Neuronal stem cell (in vitro differentiated cells): Measurements from ENCODE around the gene PPM1K.

Experiments used
- DNase-seq: peaks from one replicate; pipeline ENCODE4 v3.0.0-alpha.2; 2013; ENCODE audit warnings: low spot score
- H2AFZ ChIP-seq: one replicate; pipeline ENCODE4 v1.6.1; 2013; ENCODE audit warnings: mild to moderate bottlenecking, low read length, inconsistent platforms
- H2AK5ac ChIP-seq: 2 replicates; pipeline ENCODE4 v1.6.1; 2013; ENCODE audit warnings: low read depth, mild to moderate bottlenecking, inconsistent platforms, low read length, moderate library complexity, mixed read lengths
- H2BK120ac ChIP-seq: 2 replicates; pipeline ENCODE4 v1.6.1; 2013; ENCODE audit warnings: low read depth, mild to moderate bottlenecking, inconsistent platforms, low read length, moderate library complexity, mixed read lengths
- H2BK12ac ChIP-seq: one replicate; pipeline ENCODE4 v1.6.1; 2013; ENCODE audit warnings: low read length, inconsistent platforms
- H2BK15ac ChIP-seq: 2 replicates; pipeline ENCODE4 v1.6.1; 2013; ENCODE audit warnings: mild to moderate bottlenecking, low read length, inconsistent platforms, mixed read lengths
- H2BK5ac ChIP-seq: one replicate; pipeline ENCODE4 v1.6.1; 2013; ENCODE audit warnings: inconsistent platforms, mild to moderate bottlenecking, low read length, moderate library complexity
- H3K14ac ChIP-seq: one replicate; pipeline ENCODE4 v1.6.1; 2013; ENCODE audit warnings: low read length, inconsistent platforms
- H3K18ac ChIP-seq: 2 replicates; pipeline ENCODE4 v1.6.1; 2013; ENCODE audit warnings: low read length, inconsistent platforms
- H3K23ac ChIP-seq: 2 replicates; pipeline ENCODE4 v1.6.1; 2013; ENCODE audit warnings: low read depth, mild to moderate bottlenecking, mixed read lengths, low read length, inconsistent platforms; ENCODE audit not compliant: poor library complexity
- H3K27ac ChIP-seq: replicated peaks from 3 replicates; pipeline ENCODE4 v1.5.1; 2013; ENCODE audit warnings: low read length, inconsistent platforms
- H3K27me3 ChIP-seq, 3 experiments: 2 replicates each; pipeline ENCODE4 v1.6.1; 2013; ENCODE audit warnings: low read length in 3 of 3, mild to moderate bottlenecking in 2 of 3, inconsistent platforms in 1 of 3, low read depth in 1 of 3, mixed read lengths in 1 of 3, moderate library complexity in 1 of 3; ENCODE audit not compliant: control insufficient read depth in 3 of 3, insufficient read depth in 3 of 3
- H3K36me3 ChIP-seq, 2 donors: replicated peaks in 1 of 2; 2 replicates each; pipeline ENCODE4 v1.6.1; 2013; ENCODE audit warnings: low read length in 2 of 2; ENCODE audit not compliant: control insufficient read depth in 2 of 2, insufficient read depth in 2 of 2
- H3K4ac ChIP-seq: 2 replicates; pipeline ENCODE4 v1.6.1; 2013; ENCODE audit warnings: inconsistent platforms, mild to moderate bottlenecking, low read length, moderate library complexity
- H3K4me1 ChIP-seq, 2 donors: 1 replicate in 1 of 2; 2 replicates in 1 of 2; pipeline ENCODE4 v1.6.1; 2013; ENCODE audit warnings: low read length in 2 of 2, low read depth in 1 of 2; ENCODE audit not compliant: control insufficient read depth in 2 of 2, insufficient read depth in 1 of 2
- H3K4me2 ChIP-seq: one replicate; pipeline ENCODE4 v1.6.1; 2013; ENCODE audit warnings: mild to moderate bottlenecking, low read length, inconsistent platforms; ENCODE audit not compliant: insufficient read depth, poor library complexity, severe bottlenecking
- H3K4me3 ChIP-seq, 2 donors: 2 replicates each; pipeline ENCODE4 v1.5.1; 2013; ENCODE audit warnings: low read length in 2 of 2, mild to moderate bottlenecking in 2 of 2, inconsistent platforms in 1 of 2, moderate library complexity in 1 of 2
- H3K79me1 ChIP-seq: one replicate; pipeline ENCODE4 v1.6.1; 2013; ENCODE audit warnings: low read depth, mild to moderate bottlenecking, inconsistent platforms, low read length, moderate library complexity
- H3K9ac ChIP-seq: one replicate; pipeline ENCODE4 v1.6.1; 2013; ENCODE audit warnings: mild to moderate bottlenecking, low read depth, low read length, inconsistent platforms; ENCODE audit not compliant: poor library complexity
- H3K9me3 ChIP-seq, 2 donors: replicated peaks in 1 of 2; 2 replicates each; pipeline versions ENCODE3 to v1.6.1; 2013; ENCODE audit warnings: low read length in 2 of 2, mild to moderate bottlenecking in 2 of 2, inconsistent platforms in 1 of 2, low read depth in 1 of 2, mixed read lengths in 1 of 2, moderate library complexity in 1 of 2; ENCODE audit not compliant: control insufficient read depth in 2 of 2, insufficient read depth in 1 of 2
- H4K8ac ChIP-seq: one replicate; pipeline ENCODE4 v1.6.1; 2013; ENCODE audit warnings: low read depth, mild to moderate bottlenecking, inconsistent platforms, low read length, moderate library complexity
- H4K91ac ChIP-seq: one replicate; pipeline ENCODE4 v1.6.1; 2013; ENCODE audit warnings: low read length, low read depth, mild to moderate bottlenecking, inconsistent platforms; ENCODE audit not compliant: poor library complexity
- WGBS, 2 donors: extraction: QIAGEN DNeasy Blood & Tissue Kit; methylation state at CpG; one replicate each; pipeline ENCODE4 v1.1.7; 2013; ENCODE audit warnings: missing lambda C conversion rate in 2 of 2, mixed read lengths in 1 of 2; ENCODE audit not compliant: insufficient read length in 2 of 2, insufficient replicate concordance in 1 of 2; ENCODE audit errors: extremely low coverage in 2 of 2; 5-methylcytosine and 5-hydroxymethylcytosine counted together

The PPM1K gene

GRCh38 chr4:88264336-88264735 is 20.0 kb downstream of the PPM1K start:
- no peak overlapping the region for H3K9ac ChIP-seq
- no peak overlapping the region for H2BK12ac ChIP-seq
- H3K36me3 ChIP-seq, result peaks cover 6 to 62% of the 10 kb centered on the region in 2 donors
- no peak overlapping the region for H3K14ac ChIP-seq
- no peak overlapping the region for H2AFZ ChIP-seq
- no peak overlapping the region for H2BK120ac ChIP-seq
- WGBS, 2 donors, result no CpG with 5 or more reads among the region's 1 CpG
- no peak overlapping the region for H3K4me2 ChIP-seq
- H3K27me3 ChIP-seq, result no peaks in the 10 kb centered on the region
- no peaks in the 10 kb centered on the region for H3K4me1 ChIP-seq
- H3K18ac ChIP-seq, result no peak overlapping the region
- no peak overlapping the region for H3K27ac ChIP-seq
- no peak overlapping the region for H4K91ac ChIP-seq
- H2BK15ac ChIP-seq, result no peak overlapping the region
- no peak overlapping the region for H2BK5ac ChIP-seq
- H3K4me3 ChIP-seq, result no peak overlapping the region
- no peak overlapping the region for H3K23ac ChIP-seq
- no peak overlapping the region for H2AK5ac ChIP-seq
- no peak overlapping the region for H4K8ac ChIP-seq
- no peak for DNase-seq
- no peaks in the 10 kb centered on the region for H3K79me1 ChIP-seq
- peaks cover 0 to 2% of the 10 kb centered on the region in 2 donors for H3K9me3 ChIP-seq
- no peak overlapping the region for H3K4ac ChIP-seq

GRCh38 chr4:88257726-88258125 is 26.6 kb downstream of the PPM1K start:
- Histone ChIP-seq H3K4ac (no peak overlapping the region), H3K4me3 (no peak overlapping the region), H2BK5ac (no peak overlapping the region), H2AFZ (no peak overlapping the region), H3K27me3 (no peaks in the 10 kb centered on the region), H2BK15ac (no peak overlapping the region), H3K27ac (no peak overlapping the region), H3K14ac (no peak overlapping the region), H2BK12ac (no peak overlapping the region), H3K4me1 (no peaks in the 10 kb centered on the region), H4K8ac (no peak overlapping the region), H3K23ac (no peak overlapping the region), H3K18ac (no peak overlapping the region), H2BK120ac (no peak overlapping the region), H2AK5ac (no peak overlapping the region), H3K36me3 (peaks cover 0 to 11% of the 10 kb centered on the region in 2 donors), H3K9ac (no peak overlapping the region), H4K91ac (no peak overlapping the region), H3K79me1 (no peaks in the 10 kb centered on the region), H3K4me2 (no peak overlapping the region), H3K9me3 (no peaks in the 10 kb centered on the region)
- DNase-seq, result no peak
- no CpG with 5 or more reads among the region's 2 CpGs for WGBS, 2 donors

DNA sequence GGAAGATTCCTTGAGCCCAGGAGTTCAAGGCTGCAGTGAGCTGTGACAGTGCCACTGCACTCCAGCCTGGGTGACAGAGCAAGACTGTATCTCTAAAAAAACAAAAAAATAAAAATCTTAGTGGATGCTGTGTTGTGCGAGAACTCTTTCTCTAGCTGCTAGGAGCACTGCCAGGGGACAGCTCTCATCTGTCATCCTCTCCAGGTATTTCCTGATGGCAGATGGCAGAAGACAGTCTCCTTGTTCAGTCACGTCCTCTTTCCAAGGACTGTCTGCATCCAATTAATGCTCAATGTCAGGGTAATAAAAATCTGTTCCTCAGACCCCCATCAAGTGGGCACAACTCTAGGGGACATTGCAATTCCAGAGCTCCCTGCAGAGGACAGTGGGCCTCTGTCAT is 29.2 kb downstream of the PPM1K start:
- no peak for DNase-seq
- H3K27me3 ChIP-seq, result no peaks in the 10 kb centered on the region
- H2BK5ac ChIP-seq, result no peak overlapping the region
- no peak overlapping the region for H3K18ac ChIP-seq
- no peak overlapping the region for H3K9ac ChIP-seq
- H4K8ac ChIP-seq, result no peak overlapping the region
- H3K36me3 ChIP-seq, result peaks cover 0 to under 1% of the 10 kb centered on the region in 2 donors
- H2AFZ ChIP-seq, result no peak overlapping the region
- no peak overlapping the region for H3K14ac ChIP-seq
- H3K4me2 ChIP-seq, result no peak overlapping the region
- no peak overlapping the region for H3K23ac ChIP-seq
- H3K79me1 ChIP-seq, result no peaks in the 10 kb centered on the region
- H2BK120ac ChIP-seq, result no peak overlapping the region
- no peaks in the 10 kb centered on the region for H3K9me3 ChIP-seq
- H2AK5ac ChIP-seq, result no peak overlapping the region
- H3K4me3 ChIP-seq, result no peak overlapping the region
- H4K91ac ChIP-seq, result no peak overlapping the region
- H2BK12ac ChIP-seq, result no peak overlapping the region
- no peak overlapping the region for H2BK15ac ChIP-seq
- no CpG with 5 or more reads among the region's 2 CpGs for WGBS, 2 donors
- H3K4me1 ChIP-seq, result no peaks in the 10 kb centered on the region
- H3K27ac ChIP-seq, result no peak overlapping the region
- H3K4ac ChIP-seq, result no peak overlapping the region

GRCh38 chr4:88251924-88252323 is 32.4 kb downstream of the PPM1K start:
- Histone ChIP-seq H3K4me2 (no peak overlapping the region), H3K27ac (no peak overlapping the region), H2AFZ (no peak overlapping the region), H2AK5ac (no peak overlapping the region), H3K4me1 (no peaks in the 10 kb centered on the region), H4K91ac (no peak overlapping the region), H2BK15ac (no peak overlapping the region), H2BK5ac (no peak overlapping the region), H2BK120ac (no peak overlapping the region), H3K14ac (no peak overlapping the region), H3K79me1 (no peaks in the 10 kb centered on the region), H3K4me3 (no peak overlapping the region), H2BK12ac (no peak overlapping the region), H4K8ac (no peak overlapping the region), H3K4ac (no peak overlapping the region), H3K27me3 (no peaks in the 10 kb centered on the region), H3K36me3 (no peaks in the 10 kb centered on the region), H3K23ac (no peak overlapping the region), H3K9me3 (no peaks in the 10 kb centered on the region), H3K9ac (no peak overlapping the region), H3K18ac (no peak overlapping the region)
- WGBS, 2 donors, result no CpG with 5 or more reads among the region's 3 CpGs
- DNase-seq, result no peak
